HG02852 (cell line): Measurements from ENCODE around the gene SLC44A3.
A peak's percentile ranks its signal among the peaks of the same experiment; 100 is the strongest.

Source experiments
- ATAC-seq: cut with Tn5 transposase; IDR thresholded peaks from one replicate; pipeline ENCODE4 v1.9.1; 2021; ENCODE audit warnings: mild to moderate bottlenecking, moderate library complexity; ENCODE audit not compliant: unreplicated experiment

SLC44A3 gene

GRCh38 chr1:94903280-94904009 lies 83.3 kb downstream of the SLC44A3 start:
- no peak for ATAC-seq

GRCh38 chr1:94905207-94905606 lies 85.0 kb downstream of the SLC44A3 start:
- ATAC-seq = no peak

- no peak for ATAC-seq
These were observed 86.2 kb downstream of the SLC44A3 start for GRCh38 chr1:94906382-94906781.

GRCh38 chr1:94907136-94907535 lies 87.0 kb downstream of the SLC44A3 start:
- ATAC-seq = no peak

- ATAC-seq = no peak
These were observed 88.0 kb downstream of the SLC44A3 start for GRCh38 chr1:94908190-94908589.

GRCh38 chr1:94908965-94909364 lies 88.8 kb downstream of the SLC44A3 start:
- no peak for ATAC-seq

GRCh38 chr1:94909486-94909885 lies 89.3 kb downstream of the SLC44A3 start:
- ATAC-seq = no peak

GRCh38 chr1:94912263-94913184 lies 92.4 kb downstream of the SLC44A3 start:
- ATAC-seq = no peak

- ATAC-seq = no peak
These were observed 97.1 kb downstream of the SLC44A3 start for GRCh38 chr1:94917251-94917650.

- ATAC-seq = no peak
These were observed 99.3 kb downstream of the SLC44A3 start for GRCh38 chr1:94919241-94920030.

- no peak for ATAC-seq
These were observed 99.9 kb downstream of the SLC44A3 start for GRCh38 chr1:94920061-94920460.

- ATAC-seq = no peak
These were observed 101.8 kb downstream of the SLC44A3 start for GRCh38 chr1:94921977-94922376.

- no peak for ATAC-seq
These were observed 102.7 kb downstream of the SLC44A3 start for GRCh38 chr1:94922761-94923331.

GRCh38 chr1:94925004-94925403 lies 104.8 kb downstream of the SLC44A3 start:
- no peak for ATAC-seq

- ATAC-seq = no peak
These were observed 105.5 kb downstream of the SLC44A3 start for GRCh38 chr1:94925561-94926125.

- peak; percentile 27 for ATAC-seq
These were observed 106.2 kb downstream of the SLC44A3 start for GRCh38 chr1:94926126-94926914.

GRCh38 chr1:94926915-94927404 lies 106.8 kb downstream of the SLC44A3 start, which contains the start of gene CNN3:
Gene CNN3 (minus strand): TSS chr1:94927110. CDS start chr1:94926894, 216 bp downstream.
- peak; percentile 85 for ATAC-seq

GRCh38 chr1:94927405-94928175 lies 107.4 kb downstream of the SLC44A3 start:
- no peak for ATAC-seq
